ENCODE data around the gene MYL3.

DNA sequence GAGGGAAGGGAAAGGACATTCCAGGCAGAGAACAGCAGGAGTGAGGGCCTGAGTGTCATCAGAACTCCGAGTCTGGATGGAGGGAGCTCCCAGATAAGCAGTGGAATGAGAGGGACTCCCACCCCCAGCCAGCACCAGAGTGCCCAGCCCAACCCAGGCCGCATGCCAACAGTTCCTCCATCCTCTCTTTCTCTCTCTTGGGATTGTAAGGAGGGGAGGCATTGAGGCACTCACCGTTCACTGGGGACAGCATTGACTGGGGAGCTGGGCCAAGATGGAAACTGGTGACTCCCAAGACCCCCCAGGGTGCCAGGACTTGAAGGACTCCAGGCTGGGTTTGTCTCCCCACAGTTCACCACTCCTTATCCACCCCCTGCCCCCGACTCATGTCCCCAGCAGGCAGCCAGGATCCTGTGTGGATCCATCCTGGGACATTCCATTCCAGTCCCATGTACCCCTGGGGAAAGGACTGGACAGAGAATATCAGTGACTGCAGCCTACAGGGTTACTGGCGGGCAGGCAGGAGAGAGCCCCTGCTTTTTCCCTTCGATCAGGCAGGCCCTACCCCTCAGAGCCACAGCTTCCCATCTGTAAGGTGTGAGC lies 30.0 kb upstream of the MYL3 start:
- no peak for TF ChIP-seq CTCF (optimal IDR thresholded peaks at IDR 0.05 in 1 of 3, IDR thresholded peaks at IDR 0.05 in 1 of 3, conservative IDR thresholded peaks at IDR 0.05 in 1 of 3; ENCODE audit: extremely low read depth in 1 of 3, insufficient read depth in 2 of 3, low read length in 3 of 3)
- TF ChIP-seq EZH2 (IDR thresholded peaks at IDR 0.05; ENCODE audit: low read length): no peak
